Esophagus muscularis mucosa (tissue), 4 donors: ENCODE results near the gene GRM6. TPM values are rescaled to one million over a fixed set of nuclear protein-coding genes. Genes with fewer than 3 reads are reported as not detected.

Source experiments
- DNase-seq: peaks from one replicate; pipeline ENCODE4 v3.0.0-alpha.2; 2017; ENCODE audit errors: extremely low spot score
- H3K27ac ChIP-seq, 4 donors: fragments of 200-600 bp; sonication (generic); replicated peaks in 1 of 4; 1 replicate in 3 of 4; 2 replicates in 1 of 4; pipeline ENCODE4 v1.5.1; 2016 to 2019; ENCODE audit warnings: mild to moderate bottlenecking in 1 of 4
- H3K27me3 ChIP-seq, 4 donors: fragments of 200-600 bp; sonication (generic); one replicate each; pipeline versions ENCODE4 v1.5.1 to v1.6.0; 2016 to 2019
- H3K36me3 ChIP-seq, 4 donors: fragments of 200-600 bp; sonication (generic); one replicate each; pipeline ENCODE4 v1.5.1; 2016 to 2019
- H3K4me1 ChIP-seq, 4 donors: fragments of 200-600 bp; sonication (generic); one replicate each; pipeline ENCODE4 v1.5.1; 2016 to 2019
- H3K4me3 ChIP-seq, 4 donors: fragments of 200-600 bp; sonication (generic); 1 replicate in 2 of 4; 2 replicates in 2 of 4; pipeline ENCODE4 v1.5.1; 2016 to 2019; ENCODE audit warnings: mild to moderate bottlenecking in 4 of 4, moderate library complexity in 1 of 4
- H3K9me3 ChIP-seq, 4 donors: fragments of 200-600 bp; sonication (generic); 1 replicate in 3 of 4; 2 replicates in 1 of 4; pipeline ENCODE4 v1.5.1; 2016 to 2019
- EP300 ChIP-seq: sonication (generic); formaldehyde crosslinking; IDR thresholded peaks from one replicate; pipeline ENCODE4 v1.6.1; 2017; ENCODE audit warnings: antibody characterized with exemption
- POLR2A ChIP-seq: fragments of 450-650 bp; IDR thresholded peaks from one replicate; pipeline ENCODE4 v1.6.1; 2017; ENCODE audit warnings: antibody characterized with exemption, moderate library complexity, mild to moderate bottlenecking, low read depth
- POLR2AphosphoS5 ChIP-seq, 2 donors: sonication (generic); formaldehyde crosslinking; IDR thresholded peaks; one replicate each; pipeline ENCODE4 v1.6.1; 2017; ENCODE audit warnings: antibody characterized with exemption in 2 of 2
- WGBS: methylation state at CpG from one replicate; pipeline ENCODE4 v1.1.5; 2018; 5-methylcytosine and 5-hydroxymethylcytosine counted together
- intact Hi-C: fragments of 100-400 bp; cut with DNase I; formaldehyde crosslinking; loops from one replicate; pipeline ENCODE4 v1.15.1; 2023
- total RNA-seq, 4 donors: library from RNA; depleted of rRNA; stranded (reverse); fragments of >200 nt; gene quantifications; one replicate each; pipeline versions ENCODE4 v1.1.0 to v1.2.1, GENCODE V29; 2016
- TF ChIP-seq, protein P1 (sequence below), 3 experiments: fragments of 200-600 bp in 2 of 3; fragments of 450-650 bp in 1 of 3; sonication (generic) in 2 of 3; IDR thresholded peaks; one replicate each; pipeline ENCODE4 v1.5.1; 2017 to 2019; ENCODE audit warnings: antibody characterized with exemption in 3 of 3, mild to moderate bottlenecking in 2 of 3, moderate library complexity in 1 of 3

Gene GRM6
- total RNA-seq, 4 donors from 2014 or later, result not detected

DNA sequence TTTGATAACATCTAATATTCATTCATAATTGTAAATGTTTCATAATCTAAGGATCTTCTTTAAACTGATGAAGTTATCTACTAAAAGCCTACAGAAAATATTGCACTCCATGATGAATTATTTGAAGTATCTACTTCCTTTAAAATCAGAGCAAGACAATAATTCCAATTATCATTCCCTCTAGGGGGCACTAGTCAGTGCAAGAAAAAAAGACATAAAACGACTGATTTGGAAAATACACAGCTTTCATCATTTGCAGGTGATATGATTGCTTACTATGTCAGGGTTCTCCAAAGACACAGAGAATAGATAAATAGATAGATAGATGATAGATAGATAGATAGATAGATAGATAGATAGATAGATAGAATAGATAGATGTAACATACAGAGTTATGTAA, 13.5 kb upstream of the GRM6 start:
- Histone ChIP-seq H3K4me1 (no peaks in the 10 kb centered on the region), H3K36me3 (no peaks in the 10 kb centered on the region), H3K27ac (no peak overlapping the region), H3K4me3 (no peak overlapping the region), H3K27me3 (no peaks in the 10 kb centered on the region), H3K9me3 (peaks cover 0 to 38% (median 12%) of the 10 kb centered on the region in 4 donors)
- TF ChIP-seq EP300, result no peak
- no peak for TF ChIP-seq POLR2A
- TF ChIP-seq, protein P1, sequence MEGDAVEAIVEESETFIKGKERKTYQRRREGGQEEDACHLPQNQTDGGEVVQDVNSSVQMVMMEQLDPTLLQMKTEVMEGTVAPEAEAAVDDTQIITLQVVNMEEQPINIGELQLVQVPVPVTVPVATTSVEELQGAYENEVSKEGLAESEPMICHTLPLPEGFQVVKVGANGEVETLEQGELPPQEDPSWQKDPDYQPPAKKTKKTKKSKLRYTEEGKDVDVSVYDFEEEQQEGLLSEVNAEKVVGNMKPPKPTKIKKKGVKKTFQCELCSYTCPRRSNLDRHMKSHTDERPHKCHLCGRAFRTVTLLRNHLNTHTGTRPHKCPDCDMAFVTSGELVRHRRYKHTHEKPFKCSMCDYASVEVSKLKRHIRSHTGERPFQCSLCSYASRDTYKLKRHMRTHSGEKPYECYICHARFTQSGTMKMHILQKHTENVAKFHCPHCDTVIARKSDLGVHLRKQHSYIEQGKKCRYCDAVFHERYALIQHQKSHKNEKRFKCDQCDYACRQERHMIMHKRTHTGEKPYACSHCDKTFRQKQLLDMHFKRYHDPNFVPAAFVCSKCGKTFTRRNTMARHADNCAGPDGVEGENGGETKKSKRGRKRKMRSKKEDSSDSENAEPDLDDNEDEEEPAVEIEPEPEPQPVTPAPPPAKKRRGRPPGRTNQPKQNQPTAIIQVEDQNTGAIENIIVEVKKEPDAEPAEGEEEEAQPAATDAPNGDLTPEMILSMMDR (IDR thresholded peaks at IDR 0.05), result no peak
- TF ChIP-seq POLR2AphosphoS5 (IDR thresholded peaks at IDR 0.05), result no peak
- intact Hi-C loops, result no loop called here
- WGBS, result 27% methylated on average over 1 of the region's 1 CpG
- no peak for DNase-seq

DNA sequence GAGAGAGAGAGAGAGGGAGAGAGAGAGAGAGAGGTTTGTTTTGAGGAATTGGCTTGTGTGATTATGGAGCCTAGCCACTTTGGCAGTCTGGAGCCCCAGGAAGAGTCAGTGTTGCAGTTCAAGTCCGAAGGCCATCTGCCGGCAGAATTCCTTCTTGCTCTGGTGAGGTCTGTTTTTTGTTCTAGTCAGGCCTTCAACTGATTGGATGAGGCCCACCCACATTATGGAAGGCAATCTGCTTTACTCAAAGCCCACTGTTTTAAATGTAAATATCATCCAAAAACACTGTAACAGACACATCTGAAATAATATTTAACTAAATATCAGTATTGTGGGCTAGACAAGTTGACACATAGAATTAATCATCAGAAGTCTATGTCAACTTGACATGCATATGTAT, 11.4 kb upstream of the GRM6 start:
- no peak overlapping the region for H3K4me3 ChIP-seq
- intact Hi-C loops, result no loop called here
- DNase-seq, result no peak
- no peaks in the 10 kb centered on the region for H3K36me3 ChIP-seq
- H3K9me3 ChIP-seq, result peaks cover 0 to 35% (median 9%) of the 10 kb centered on the region in 4 donors
- H3K27me3 ChIP-seq, result no peaks in the 10 kb centered on the region
- TF ChIP-seq POLR2AphosphoS5 (IDR thresholded peaks at IDR 0.05) (no peak), POLR2A (no peak), EP300 (no peak)
- TF ChIP-seq, protein P1 (IDR thresholded peaks at IDR 0.05), result no peak
- 84% methylated on average over 2 of the region's 2 CpGs for WGBS
- no peak overlapping the region for H3K27ac ChIP-seq
- H3K4me1 ChIP-seq, result no peaks in the 10 kb centered on the region

- H3K9me3 ChIP-seq, result peaks cover 0 to 4% (median 0%) of the 10 kb centered on the region in 4 donors
- no peak overlapping the region for H3K4me3 ChIP-seq
- H3K4me1 ChIP-seq, result peaks cover 0 to 16% (median 3%) of the 10 kb centered on the region in 4 donors
- TF ChIP-seq POLR2A (no peak), POLR2AphosphoS5 (IDR thresholded peaks at IDR 0.05) (no peak), EP300 (no peak)
- TF ChIP-seq, protein P1 (IDR thresholded peaks at IDR 0.05), result no peak
- no peaks in the 10 kb centered on the region for H3K36me3 ChIP-seq
- DNase-seq, result no peak
- no peak overlapping the region for H3K27ac ChIP-seq
- WGBS, result 95% methylated on average over 3 of the region's 13 CpGs
- intact Hi-C loops, result no loop called here
- H3K27me3 ChIP-seq, result peaks cover 0 to 38% (median 0%) of the 10 kb centered on the region in 4 donors
Observed at GRCh38 chr5:178998441-178998840, 3.3 kb upstream of the GRM6 start.

GRCh38 chr5:178997191-178997590, 2.1 kb upstream of the GRM6 start:
- H3K9me3 ChIP-seq, result no peaks in the 10 kb centered on the region

More at GRCh38 chr5:178997191-178997590, 2.1 kb upstream of the GRM6 start:
- H3K27ac ChIP-seq, result no peak overlapping the region
- WGBS, result 69% methylated on average over 6 of the region's 6 CpGs
- H3K4me3 ChIP-seq, result no peak overlapping the region
- no peak for DNase-seq
- TF ChIP-seq EP300 (no peak), POLR2AphosphoS5 (IDR thresholded peaks at IDR 0.05) (no peak), POLR2A (no peak)
- TF ChIP-seq, protein P1 (IDR thresholded peaks at IDR 0.05), result no peak
- H3K27me3 ChIP-seq, result peaks cover 0 to 51% (median 0%) of the 10 kb centered on the region in 4 donors
- peaks cover 0 to 16% (median 3%) of the 10 kb centered on the region in 4 donors for H3K4me1 ChIP-seq
- intact Hi-C loops, result no loop called here
- H3K36me3 ChIP-seq, result no peaks in the 10 kb centered on the region
